OCI-LY3 (cell line): ENCODE measurements around the gene HSPA9.

Source experiments
- H2AFZ ChIP-seq: fragments of 200-600, 300-600 bp; shearing (Covaris generic); 2 replicates; pipeline ENCODE4 v1.6.0; 2014; ENCODE audit warnings: antibody characterized with exemption, low read depth, low read length
- H3K27ac ChIP-seq: fragments of 200-600, 300-600 bp; sonication (generic); 2 replicates; pipeline ENCODE4 v1.5.1; 2014; ENCODE audit warnings: mild to moderate bottlenecking, low read length, moderate library complexity, mixed read lengths
- H3K27me3 ChIP-seq: fragments of 200-600, 300-600 bp; sonication (generic); 2 replicates; pipeline ENCODE4 v1.6.1; 2014; ENCODE audit warnings: low read depth, low read length, mixed read lengths
- H3K36me3 ChIP-seq: fragments of 200-600, 300-600 bp; sonication (generic); replicated peaks from 2 replicates; pipeline ENCODE3; 2014; ENCODE audit warnings: low read depth, low read length, mixed read lengths
- H3K4me1 ChIP-seq: fragments of 300-600, 200-600 bp; sonication (generic); 2 replicates; pipeline ENCODE4 v1.6.1; 2014; ENCODE audit warnings: low read length, mixed read lengths
- H3K4me2 ChIP-seq: fragments of 200-600, 300-600 bp; sonication (generic); 2 replicates; pipeline ENCODE4 v1.6.1; 2014; ENCODE audit warnings: low read length, mixed read lengths
- H3K4me3 ChIP-seq: fragments of 300-600, 200-600 bp; sonication (generic); 2 replicates; pipeline ENCODE4 v1.5.1; 2014; ENCODE audit warnings: antibody characterized with exemption, mild to moderate bottlenecking, low read length, moderate library complexity
- H3K79me2 ChIP-seq: fragments of 300-600, 200-600 bp; shearing (Covaris generic); 2 replicates; pipeline ENCODE4 v1.6.1; 2014; ENCODE audit warnings: mild to moderate bottlenecking, low read length, mixed read lengths
- H3K9ac ChIP-seq: fragments of 300-600, 200-600 bp; shearing (Covaris generic); 2 replicates; pipeline ENCODE4 v1.6.0; 2014; ENCODE audit warnings: mild to moderate bottlenecking, low read length, moderate library complexity
- H3K9me3 ChIP-seq: fragments of 200-600, 300-600 bp; shearing (Covaris generic); 2 replicates; pipeline ENCODE4 v1.6.1; 2014; ENCODE audit warnings: low read length, mixed read lengths; ENCODE audit not compliant: insufficient read depth
- H4K20me1 ChIP-seq: fragments of 200-600, 300-600 bp; sonication (generic); 2 replicates; pipeline ENCODE4 v1.6.1; 2016; ENCODE audit warnings: low read length, mixed read lengths; ENCODE audit not compliant: insufficient read depth
- CTCF ChIP-seq: fragments of 200-600, 300-600 bp; sonication (generic); IDR thresholded peaks from 2 replicates; pipeline ENCODE4 v1.5.1; 2014; ENCODE audit warnings: antibody characterized with exemption, low read length, low read depth
- EZH2phosphoT487 ChIP-seq: fragments of 200-600 bp; shearing (Covaris generic); IDR thresholded peaks from 2 replicates; pipeline ENCODE4 v1.6.1; 2018; ENCODE audit warnings: antibody characterized with exemption, mixed run types, low read depth

Gene HSPA9

DNA sequence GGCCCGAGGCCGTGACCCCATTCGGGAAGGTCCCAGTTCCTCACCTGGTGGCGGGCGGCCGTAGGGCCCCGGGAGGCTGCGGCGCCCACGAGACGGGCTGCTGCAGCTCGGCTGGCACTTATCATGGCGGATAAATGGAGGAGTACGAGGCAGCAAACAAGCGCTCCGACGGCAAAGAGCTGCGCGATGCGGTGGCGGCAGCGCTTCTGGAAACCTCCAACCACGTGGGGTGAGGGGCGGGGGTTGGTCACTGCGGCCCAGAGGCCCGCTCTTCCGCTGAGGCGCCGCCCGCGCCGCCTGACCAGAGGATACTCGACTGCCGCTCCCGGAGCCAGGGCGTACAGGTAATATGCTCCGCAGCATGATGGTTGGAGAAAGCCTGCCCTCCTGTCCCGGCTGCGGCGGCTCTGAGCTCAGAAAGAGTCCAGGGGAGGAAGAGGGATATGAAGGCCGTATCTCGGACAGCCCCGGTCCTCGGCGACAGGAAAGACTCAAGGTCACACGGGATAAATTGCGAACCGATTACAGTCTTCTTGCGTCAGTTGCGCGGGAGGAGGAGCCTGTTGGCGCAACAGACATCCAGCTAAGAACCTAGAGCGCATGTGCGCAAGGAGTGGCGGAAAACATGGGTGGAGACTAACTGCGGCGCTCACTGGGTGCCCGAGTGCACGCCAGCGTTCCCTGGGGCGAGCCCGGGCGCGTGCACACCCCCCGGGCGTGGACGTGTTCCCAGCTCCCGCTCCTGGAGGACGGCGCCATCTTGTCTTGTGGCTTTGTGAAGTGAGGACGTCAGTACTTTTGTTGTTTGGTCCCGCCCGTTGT, at the start of gene HSPA9:
Gene HSPA9 (minus strand): TSS at position 208 of the 822 bp plus-strand sequence. CDS start 83 bp downstream, at position 125.
- peak within 1 kb of the TSS; percentile 99 for H3K4me2 ChIP-seq
- H3K36me3 ChIP-seq, result peaks cover 18% of the 10 kb centered on the region
- no peaks in the 10 kb centered on the region for H4K20me1 ChIP-seq
- H3K79me2 ChIP-seq, result peaks cover 45% of the 10 kb centered on the region
- peak within 1 kb of the TSS; percentile 95 for H2AFZ ChIP-seq
- H3K4me3 ChIP-seq, result peak within 1 kb of the TSS; percentile 98
- peak within 1 kb of the TSS; percentile 88 for H3K27ac ChIP-seq
- H3K9me3 ChIP-seq, result no peaks in the 10 kb centered on the region
- H3K4me1 ChIP-seq, result peaks cover 29% of the 10 kb centered on the region
- peak within 1 kb of the TSS; percentile 86 for H3K9ac ChIP-seq
- TF ChIP-seq EZH2phosphoT487, result no peak
- no peak for TF ChIP-seq CTCF
- H3K27me3 ChIP-seq, result no peaks in the 10 kb centered on the region

GRCh38 chr5:138623053-138623452, 47.9 kb upstream of the HSPA9 start:
- Histone ChIP-seq H3K9me3 (no peaks in the 10 kb centered on the region), H2AFZ (no peak overlapping the region), H3K36me3 (no peaks in the 10 kb centered on the region), H3K27ac (no peak overlapping the region), H3K4me1 (no peaks in the 10 kb centered on the region), H4K20me1 (no peaks in the 10 kb centered on the region), H3K9ac (no peak overlapping the region), H3K4me2 (no peak overlapping the region), H3K79me2 (no peaks in the 10 kb centered on the region), H3K4me3 (no peak overlapping the region), H3K27me3 (no peaks in the 10 kb centered on the region)
- TF ChIP-seq CTCF (no peak), EZH2phosphoT487 (no peak)

- TF ChIP-seq CTCF (no peak), EZH2phosphoT487 (no peak)
- Histone ChIP-seq H3K27ac (no peak overlapping the region), H3K4me3 (no peak overlapping the region), H3K4me1 (no peaks in the 10 kb centered on the region), H3K36me3 (no peaks in the 10 kb centered on the region), H3K9me3 (no peaks in the 10 kb centered on the region), H3K4me2 (no peak overlapping the region), H3K27me3 (no peaks in the 10 kb centered on the region), H3K79me2 (no peaks in the 10 kb centered on the region), H4K20me1 (no peaks in the 10 kb centered on the region), H3K9ac (no peak overlapping the region), H2AFZ (no peak overlapping the region)
Observed at GRCh38 chr5:138622051-138622450, 46.9 kb upstream of the HSPA9 start.

GRCh38 chr5:138620663-138621224, 45.5 kb upstream of the HSPA9 start:
- no peaks in the 10 kb centered on the region for H3K79me2 ChIP-seq
- no peak for TF ChIP-seq EZH2phosphoT487
- no peak for TF ChIP-seq CTCF
- no peak overlapping the region for H3K9ac ChIP-seq
- no peaks in the 10 kb centered on the region for H4K20me1 ChIP-seq
- no peak overlapping the region for H3K4me2 ChIP-seq
- H3K27me3 ChIP-seq, result no peaks in the 10 kb centered on the region
- no peak overlapping the region for H2AFZ ChIP-seq
- H3K36me3 ChIP-seq, result no peaks in the 10 kb centered on the region
- no peak overlapping the region for H3K27ac ChIP-seq
- H3K4me1 ChIP-seq, result no peaks in the 10 kb centered on the region
- H3K4me3 ChIP-seq, result no peak overlapping the region
- H3K9me3 ChIP-seq, result no peaks in the 10 kb centered on the region
